H1 (cell line): ENCODE results near the gene NSUN2. TPM values are rescaled to one million over a fixed set of nuclear protein-coding genes. Genes with fewer than 3 reads are reported as not detected.

ENCODE experiments used
- CTBP2 ChIP-seq: IDR thresholded peaks from 2 replicates; pipeline ENCODE4 v1.7.0; 2011; ENCODE audit warnings: borderline replicate concordance, mild to moderate bottlenecking, moderate library complexity, mixed read lengths, low read length; ENCODE audit not compliant: insufficient read depth, insufficient read length
- SRF ChIP-seq: IDR thresholded peaks from 2 replicates; pipeline ENCODE4 v1.6.1; 2011; ENCODE audit warnings: mild to moderate bottlenecking, low read depth, low read length, moderate library complexity
- polyA plus RNA-seq, 7 experiments: library from polyadenylated mRNA; depleted of rRNA in 3 of 7; stranded (reverse) in 5 of 7; unstranded in 2 of 7; fragments of >200 nt in 5 of 7; fragments of 200-250 nt in 2 of 7; gene quantifications; 1 replicate in 5 of 7; 2 replicates in 1 of 7; 4 replicates in 1 of 7; pipeline versions ENCODE4 v1.2.1 to v1.2.3, GENCODE V29; 2011 to 2013; ENCODE audit warnings: missing spikeins in 2 of 7, mixed read lengths in 2 of 7
- total RNA-seq: library from RNA; stranded (reverse); fragmentation: NEBNext Ultra II Directional; extraction: Animal tissue kit (Norgen Biotek cat#: 25700); gene quantifications from 2 replicates; pipeline ENCODE4 v1.2.1, GENCODE V29; 2021

Gene NSUN2
- total and polyA plus RNA-seq, 2 of the 8 experiments (the other 6 are each of a cell fraction or from before 2014, with no cell fraction given): 47.3 to 94.7 TPM

- no peak for TF ChIP-seq SRF
- TF ChIP-seq CTBP2: no peak
Measured at GRCh38 chr5:6660688-6661087, 27.8 kb upstream of the NSUN2 start (continued).
